ENCODE data around the gene PSME1. TPM values are rescaled to one million over a fixed set of nuclear protein-coding genes. Genes with fewer than 3 reads are reported as not detected.

PSME1 gene
- total and polyA plus RNA-seq, 2 donors from 2014 or later: 244 to 333 TPM

DNA sequence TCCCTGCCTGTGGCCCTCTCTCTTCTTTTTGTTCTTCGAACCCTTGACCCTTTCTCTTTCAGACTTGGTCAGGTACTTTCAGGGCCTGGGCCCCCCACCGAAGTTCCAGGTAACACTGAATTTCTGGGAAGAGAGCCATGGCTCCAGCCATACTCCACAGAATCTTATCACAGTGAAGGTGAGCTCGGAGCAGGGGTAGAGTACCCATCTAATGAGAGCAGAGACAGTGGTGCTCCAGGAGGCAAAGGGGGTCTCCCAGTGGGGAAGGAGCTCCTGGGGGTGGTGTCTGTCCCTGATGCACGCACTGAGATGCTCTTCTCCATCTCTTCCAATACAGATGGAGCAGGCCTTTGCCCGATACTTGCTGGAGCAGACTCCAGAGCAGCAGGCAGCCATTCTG lies 29.8 kb downstream of the PSME1 start:
- Histone ChIP-seq H3K4me3 (ENCODE audit: low read length in 3 of 3) (no peak overlapping the region), H3K27me3 (ENCODE audit: control insufficient read depth, insufficient read depth, low read length) (no peaks in the 10 kb centered on the region), H3K4me1 (ENCODE audit: control insufficient read depth in 2 of 3, insufficient read depth in 2 of 3, low read depth in 1 of 3, low read length in 3 of 3) (peaks cover 0 to 16% (median 9%) of the 10 kb centered on the region in 3 donors), H3K9ac (ENCODE audit: low read length in 3 of 3) (no peak overlapping the region), H3K9me3 (ENCODE audit: control insufficient read depth in 2 of 3, insufficient read depth in 1 of 3, low read length in 3 of 3) (no peaks in the 10 kb centered on the region), H3K27ac (ENCODE audit: low read depth in 2 of 2, low read length in 2 of 2) (no peak overlapping the region), H3K36me3 (ENCODE audit: control insufficient read depth in 2 of 3, insufficient read depth in 3 of 3, low read length in 3 of 3) (peaks cover 5 to 45% (median 30%) of the 10 kb centered on the region in 3 donors)
- intact Hi-C loops (cut with DNase I): no loop called here
- FAIRE-seq (no peak), DNase-seq (peak in 1 of 5 donors; percentile 10)
- TF ChIP-seq, protein P1, sequence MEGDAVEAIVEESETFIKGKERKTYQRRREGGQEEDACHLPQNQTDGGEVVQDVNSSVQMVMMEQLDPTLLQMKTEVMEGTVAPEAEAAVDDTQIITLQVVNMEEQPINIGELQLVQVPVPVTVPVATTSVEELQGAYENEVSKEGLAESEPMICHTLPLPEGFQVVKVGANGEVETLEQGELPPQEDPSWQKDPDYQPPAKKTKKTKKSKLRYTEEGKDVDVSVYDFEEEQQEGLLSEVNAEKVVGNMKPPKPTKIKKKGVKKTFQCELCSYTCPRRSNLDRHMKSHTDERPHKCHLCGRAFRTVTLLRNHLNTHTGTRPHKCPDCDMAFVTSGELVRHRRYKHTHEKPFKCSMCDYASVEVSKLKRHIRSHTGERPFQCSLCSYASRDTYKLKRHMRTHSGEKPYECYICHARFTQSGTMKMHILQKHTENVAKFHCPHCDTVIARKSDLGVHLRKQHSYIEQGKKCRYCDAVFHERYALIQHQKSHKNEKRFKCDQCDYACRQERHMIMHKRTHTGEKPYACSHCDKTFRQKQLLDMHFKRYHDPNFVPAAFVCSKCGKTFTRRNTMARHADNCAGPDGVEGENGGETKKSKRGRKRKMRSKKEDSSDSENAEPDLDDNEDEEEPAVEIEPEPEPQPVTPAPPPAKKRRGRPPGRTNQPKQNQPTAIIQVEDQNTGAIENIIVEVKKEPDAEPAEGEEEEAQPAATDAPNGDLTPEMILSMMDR (IDR thresholded peaks at IDR 0.05; ENCODE audit: borderline replicate concordance, extremely low read depth, insufficient read depth): no peak

DNA sequence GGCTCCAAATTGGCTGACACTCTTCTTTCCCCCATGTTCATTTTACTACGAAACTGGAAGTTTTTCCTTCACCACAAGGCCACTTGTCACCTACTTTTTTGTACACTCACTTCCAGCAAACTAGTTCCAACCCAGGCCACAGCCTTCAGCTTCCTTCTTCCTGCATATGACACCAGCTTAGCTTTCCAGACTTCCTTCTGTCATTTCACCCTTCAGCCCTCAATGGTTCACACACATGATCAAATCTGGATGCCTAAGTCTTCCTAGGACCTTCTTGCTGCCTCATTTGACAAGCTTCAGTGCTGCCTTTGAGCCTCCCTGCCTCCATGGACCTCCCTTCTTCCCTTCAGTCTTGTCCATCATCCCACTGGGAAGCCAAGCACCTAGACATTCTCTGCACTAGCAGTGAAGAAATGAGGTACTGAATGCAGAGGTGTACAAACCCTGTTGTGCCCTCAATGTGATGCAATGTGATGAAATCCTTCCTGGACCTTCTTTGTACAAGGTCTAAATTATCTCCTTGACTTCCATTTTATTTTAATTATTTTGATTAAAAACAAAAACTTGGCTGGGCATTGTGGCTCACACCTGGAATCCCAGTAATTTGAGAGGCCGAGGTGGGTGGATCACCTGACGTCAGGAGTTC lies 31.6 kb downstream of the PSME1 start:
- Histone ChIP-seq H3K9ac (ENCODE audit: low read length in 3 of 3) (no peak overlapping the region), H3K4me3 (ENCODE audit: low read length in 3 of 3) (no peak overlapping the region), H3K27me3 (ENCODE audit: control insufficient read depth, insufficient read depth, low read length) (no peaks in the 10 kb centered on the region), H3K9me3 (ENCODE audit: control insufficient read depth in 2 of 3, insufficient read depth in 1 of 3, low read length in 3 of 3) (no peaks in the 10 kb centered on the region), H3K4me1 (ENCODE audit: control insufficient read depth in 2 of 3, insufficient read depth in 2 of 3, low read depth in 1 of 3, low read length in 3 of 3) (peaks cover 0 to 12% (median 0%) of the 10 kb centered on the region in 3 donors), H3K36me3 (ENCODE audit: control insufficient read depth in 2 of 3, insufficient read depth in 3 of 3, low read length in 3 of 3) (peaks cover 5 to 44% (median 30%) of the 10 kb centered on the region in 3 donors), H3K27ac (ENCODE audit: low read depth in 2 of 2, low read length in 2 of 2) (no peak overlapping the region)
- intact Hi-C loops (cut with DNase I): no loop called here
- TF ChIP-seq, protein P1 (IDR thresholded peaks at IDR 0.05; ENCODE audit: borderline replicate concordance, extremely low read depth, insufficient read depth): no peak
- DNase-seq (no peak), FAIRE-seq (no peak)

DNA sequence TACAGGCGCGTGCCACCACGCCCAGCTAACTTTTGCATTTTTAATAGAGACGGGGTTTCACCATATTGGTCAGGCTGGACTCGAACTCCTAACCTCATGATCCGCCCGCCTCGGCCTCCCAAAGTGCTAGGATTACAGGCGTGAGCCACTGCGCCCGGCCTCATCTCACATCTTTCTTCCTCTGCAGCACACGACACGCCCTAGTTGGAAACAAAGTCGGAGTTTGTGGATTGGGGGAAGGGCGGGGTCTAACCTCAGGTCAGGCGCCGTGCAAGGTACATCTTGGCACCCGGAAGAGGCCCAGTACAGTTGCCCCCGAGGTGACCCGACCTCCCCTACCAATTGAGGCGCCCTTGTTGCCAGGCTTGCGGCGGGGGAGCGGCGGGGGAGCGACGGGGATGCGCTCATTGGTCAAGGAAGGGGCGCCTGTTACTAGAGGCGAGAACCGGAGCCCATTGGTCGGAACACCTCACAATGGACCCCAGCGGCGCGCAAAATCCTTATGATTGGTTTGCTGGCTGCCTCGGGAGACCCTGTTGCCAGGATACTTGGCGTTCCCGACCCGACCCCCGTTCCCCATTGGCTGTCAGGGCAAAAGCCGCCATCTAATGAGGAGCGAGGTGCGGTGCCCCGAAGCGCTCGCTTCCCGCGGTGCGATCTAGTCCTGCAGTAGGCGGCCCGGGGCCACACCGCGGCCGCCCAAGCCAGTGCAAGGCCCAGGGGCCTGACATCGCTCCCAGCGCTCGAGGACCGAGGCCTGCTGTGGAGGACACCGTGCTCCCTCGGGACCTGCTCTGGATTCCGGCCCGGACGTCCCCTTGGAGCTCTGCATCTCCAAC lies 35.6 kb downstream of the PSME1 start, which contains the start of gene REC8:
Gene REC8 (plus strand): TSS at position 659 of the 839 bp plus-strand sequence. CDS start 473 bp downstream, outside the sequence.
- Histone ChIP-seq H3K27ac (ENCODE audit: low read depth in 2 of 2, low read length in 2 of 2) (peak within 1 kb of the TSS; percentile 11 to 28), H3K4me1 (ENCODE audit: control insufficient read depth in 2 of 3, insufficient read depth in 2 of 3, low read depth in 1 of 3, low read length in 3 of 3) (peaks cover 0 to 3% (median 0%) of the 10 kb centered on the region in 3 donors), H3K36me3 (ENCODE audit: control insufficient read depth in 2 of 3, insufficient read depth in 3 of 3, low read length in 3 of 3) (peaks cover 0 to 6% (median 4%) of the 10 kb centered on the region in 3 donors), H3K9me3 (ENCODE audit: control insufficient read depth in 2 of 3, insufficient read depth in 1 of 3, low read length in 3 of 3) (no peaks in the 10 kb centered on the region), H3K9ac (ENCODE audit: low read length in 3 of 3) (peak within 1 kb of the TSS in 2 of 3 donors; percentile 15 to 48), H3K27me3 (ENCODE audit: control insufficient read depth, insufficient read depth, low read length) (no peaks in the 10 kb centered on the region), H3K4me3 (ENCODE audit: low read length in 3 of 3) (peak within 1 kb of the TSS; percentile 44 to 69 (median 48))
- intact Hi-C loops (cut with DNase I): no loop called here
- TF ChIP-seq, protein P1 (IDR thresholded peaks at IDR 0.05; ENCODE audit: borderline replicate concordance, extremely low read depth, insufficient read depth): no peak
- FAIRE-seq (no peak), DNase-seq (peak; percentile 95 to 99 (median 99))

Data from kidney (tissue), 14 donors.